Measurements from ENCODE around the gene SESTD1.

The SESTD1 gene

GRCh38 chr2:179184610-179185009 is 80.0 kb downstream of the SESTD1 start:
- no peak for DNase-seq (ENCODE audit: low read depth in 2 of 2)

DNA sequence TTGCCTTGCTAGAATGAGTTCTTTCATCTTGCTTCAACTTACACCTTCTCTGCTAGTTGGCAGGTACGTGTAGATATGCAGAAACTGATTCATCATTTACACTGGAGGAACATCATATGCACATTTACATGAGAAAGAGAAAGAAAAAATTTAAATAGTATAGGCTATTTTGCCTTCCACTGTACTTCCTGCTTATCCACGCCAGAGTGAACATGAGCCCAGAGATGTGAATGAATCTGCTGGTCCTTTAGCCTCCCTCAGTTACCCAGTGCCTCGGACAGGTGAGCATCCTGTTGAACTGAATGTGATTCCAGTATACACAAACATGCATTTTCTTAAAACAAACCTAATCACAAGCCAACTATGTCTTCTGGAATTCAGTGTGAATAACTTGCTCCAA is 83.6 kb downstream of the SESTD1 start:
- no peak for DNase-seq (ENCODE audit: low read depth in 2 of 2)

DNA sequence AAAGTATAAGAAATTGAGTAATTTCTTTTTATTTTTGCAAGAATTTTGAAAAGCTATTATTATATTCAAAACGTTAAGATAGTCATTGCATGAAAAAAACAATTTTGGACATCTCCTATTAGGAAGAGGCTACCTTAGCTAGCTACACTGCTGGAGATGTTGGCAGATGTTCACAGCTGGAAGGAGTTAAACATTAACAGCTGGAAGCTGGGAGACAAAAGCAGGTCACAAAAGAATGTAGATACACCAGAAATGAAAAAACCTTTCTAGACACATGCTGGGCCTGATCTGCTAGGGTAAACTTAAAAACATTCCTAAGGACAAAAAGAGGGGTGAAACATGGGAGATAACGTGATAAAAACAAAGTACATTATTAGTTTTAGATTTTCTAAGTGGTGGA is 84.4 kb downstream of the SESTD1 start:
- no peak for DNase-seq (ENCODE audit: low read depth in 2 of 2)

DNA sequence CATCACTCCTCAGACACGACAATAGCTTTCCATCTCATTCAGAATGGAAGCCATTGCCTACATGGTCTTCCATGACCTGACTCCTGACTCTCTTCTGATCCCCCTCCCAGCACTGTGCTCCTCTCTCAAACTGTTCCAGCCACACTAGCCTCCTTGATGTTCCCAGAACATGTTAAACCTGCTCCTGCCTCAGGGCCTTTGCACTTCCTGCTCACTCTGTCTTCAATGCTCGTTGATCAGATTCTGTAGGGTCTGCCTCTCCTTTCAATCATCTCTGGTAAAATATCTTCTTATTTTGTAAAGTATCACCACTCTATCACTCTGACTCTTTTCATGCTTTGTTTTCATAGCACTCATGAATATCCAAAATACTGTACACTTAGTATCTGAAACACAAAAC is 84.9 kb downstream of the SESTD1 start:
- DNase-seq (ENCODE audit: low read depth in 2 of 2): no peak

- DNase-seq (ENCODE audit: low read depth in 2 of 2): no peak
These were observed 86.9 kb downstream of the SESTD1 start for GRCh38 chr2:179177694-179178093.

DNA sequence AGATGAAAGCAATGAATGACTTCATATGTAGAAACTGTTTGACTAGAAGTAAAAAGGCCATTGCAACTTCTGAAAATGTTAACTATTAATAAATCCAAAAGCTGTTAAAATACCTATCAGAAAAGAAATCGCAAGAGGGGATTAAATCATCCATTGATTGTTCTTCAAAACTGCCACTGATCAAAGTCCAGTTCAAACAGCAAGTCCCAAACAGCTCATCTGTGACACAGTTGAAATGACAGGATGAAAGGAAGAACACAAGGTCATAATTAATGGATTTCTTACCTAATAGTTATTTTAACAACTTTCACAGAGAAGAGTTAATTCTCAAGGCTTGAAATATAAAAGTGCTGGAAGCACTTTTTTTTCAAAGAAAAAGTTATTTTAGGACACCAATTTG is 90.4 kb downstream of the SESTD1 start:
- no peak for DNase-seq (ENCODE audit: low read depth in 2 of 2)

DNA sequence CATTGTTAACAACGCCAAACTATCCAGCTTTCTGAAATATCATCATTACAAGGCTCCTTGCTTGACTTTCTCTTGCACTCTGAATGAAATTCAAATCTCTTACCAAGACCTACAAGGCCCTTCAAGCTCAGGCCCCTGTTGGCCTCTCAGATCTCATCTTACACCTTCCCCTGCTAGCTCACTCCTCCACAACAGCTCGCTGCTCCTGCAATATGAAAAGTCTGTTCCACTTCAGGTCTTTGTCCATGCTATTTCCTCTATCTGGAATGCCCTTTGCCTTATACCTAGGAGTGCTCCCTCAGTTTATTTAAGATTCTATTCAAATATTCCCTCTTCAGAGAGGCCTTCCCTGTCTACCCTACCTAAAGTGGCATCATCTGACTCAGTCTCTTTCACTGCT is 91.7 kb downstream of the SESTD1 start:
- no peak for DNase-seq (ENCODE audit: low read depth in 2 of 2)

- DNase-seq (ENCODE audit: low read depth in 2 of 2): no peak
These were observed 93.3 kb downstream of the SESTD1 start for GRCh38 chr2:179171371-179171770.

GRCh38 chr2:179170901-179171300 is 93.7 kb downstream of the SESTD1 start:
- no peak for DNase-seq (ENCODE audit: low read depth in 2 of 2)

DNA sequence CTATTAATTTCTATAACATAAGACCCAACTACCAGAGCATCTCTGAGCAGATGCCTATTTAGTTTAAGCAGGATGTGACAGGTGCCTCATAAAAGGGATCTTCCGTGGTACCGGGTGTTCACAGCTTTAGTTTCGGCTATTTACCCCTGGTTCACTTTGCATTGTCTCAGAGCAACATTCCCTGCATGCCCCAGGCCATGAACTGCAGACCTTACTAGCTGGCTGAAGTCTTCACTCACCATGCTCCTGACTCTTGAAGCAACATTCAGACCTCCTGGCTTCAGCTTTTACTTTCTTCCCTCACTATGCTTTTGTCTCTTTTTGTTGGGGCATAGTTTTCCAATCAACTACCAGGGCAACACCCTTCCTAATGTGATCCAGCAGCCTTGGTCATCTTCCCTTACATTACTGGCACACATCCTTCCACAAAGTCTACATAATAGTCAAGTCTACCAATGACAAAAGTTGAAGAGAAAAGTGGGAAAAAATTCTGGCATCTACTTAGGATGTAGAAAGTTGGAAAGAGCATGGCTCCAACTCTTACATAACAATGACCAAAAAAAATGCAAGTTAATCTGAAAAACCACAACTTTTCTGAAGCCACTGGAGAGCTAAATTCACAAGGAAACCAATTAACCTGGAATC is 99.2 kb downstream of the SESTD1 start:
- no peak for DNase-seq (ENCODE audit: low read depth in 2 of 2)

GRCh38 chr2:179141206-179141605 is 123.4 kb downstream of the SESTD1 start:
- no peak for DNase-seq (ENCODE audit: low read depth in 2 of 2)

DNA sequence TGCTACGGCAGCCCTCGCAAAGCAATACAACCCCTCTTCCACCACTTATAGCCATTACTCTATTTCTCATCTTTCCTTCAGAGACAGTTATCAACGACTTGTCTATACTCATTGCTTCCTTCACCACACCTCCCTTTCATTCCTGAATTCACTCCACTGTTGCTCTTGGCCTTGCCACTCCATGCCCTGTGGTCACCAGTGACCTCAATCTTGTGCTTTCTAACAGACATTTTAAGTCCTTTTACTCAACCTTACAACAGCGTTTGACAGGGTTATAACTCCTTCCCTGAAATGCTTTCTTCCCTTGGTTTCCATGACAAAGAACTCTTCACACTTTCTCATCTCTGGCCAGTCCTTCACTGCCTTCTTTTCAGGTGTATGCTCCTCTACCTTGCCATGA is 124.1 kb downstream of the SESTD1 start:
- no peak for DNase-seq (ENCODE audit: low read depth in 2 of 2)

GRCh38 chr2:179139506-179139905 is 125.1 kb downstream of the SESTD1 start:
- DNase-seq (ENCODE audit: low read depth in 2 of 2): no peak

GRCh38 chr2:179137200-179137759 is 127.4 kb downstream of the SESTD1 start:
- no peak for DNase-seq (ENCODE audit: low read depth in 2 of 2)

GRCh38 chr2:179133016-179133415 is 131.6 kb downstream of the SESTD1 start:
- DNase-seq (ENCODE audit: low read depth in 2 of 2): no peak

DNA sequence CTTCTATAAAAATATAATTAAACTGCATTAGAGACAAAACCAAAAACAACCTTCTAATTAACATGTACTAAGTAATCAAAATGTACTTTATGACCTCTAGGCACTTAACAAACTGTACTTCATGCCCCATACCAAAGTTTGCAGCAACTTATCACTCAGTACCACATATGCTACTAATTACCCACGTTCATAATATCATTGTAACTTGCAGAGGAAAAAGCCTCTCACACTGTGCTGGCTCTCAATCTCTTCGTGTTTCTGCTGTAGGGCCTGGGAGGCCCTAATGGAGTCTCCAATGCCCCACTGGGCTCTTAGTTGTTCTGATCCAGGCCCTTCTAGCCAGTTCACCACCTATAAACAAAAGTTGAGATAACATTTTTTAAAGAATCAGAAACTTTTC is 132.6 kb downstream of the SESTD1 start:
- DNase-seq (ENCODE audit: low read depth in 2 of 2): no peak

GRCh38 chr2:179130560-179130959 is 134.1 kb downstream of the SESTD1 start:
- DNase-seq (ENCODE audit: low read depth in 2 of 2): no peak

DNA sequence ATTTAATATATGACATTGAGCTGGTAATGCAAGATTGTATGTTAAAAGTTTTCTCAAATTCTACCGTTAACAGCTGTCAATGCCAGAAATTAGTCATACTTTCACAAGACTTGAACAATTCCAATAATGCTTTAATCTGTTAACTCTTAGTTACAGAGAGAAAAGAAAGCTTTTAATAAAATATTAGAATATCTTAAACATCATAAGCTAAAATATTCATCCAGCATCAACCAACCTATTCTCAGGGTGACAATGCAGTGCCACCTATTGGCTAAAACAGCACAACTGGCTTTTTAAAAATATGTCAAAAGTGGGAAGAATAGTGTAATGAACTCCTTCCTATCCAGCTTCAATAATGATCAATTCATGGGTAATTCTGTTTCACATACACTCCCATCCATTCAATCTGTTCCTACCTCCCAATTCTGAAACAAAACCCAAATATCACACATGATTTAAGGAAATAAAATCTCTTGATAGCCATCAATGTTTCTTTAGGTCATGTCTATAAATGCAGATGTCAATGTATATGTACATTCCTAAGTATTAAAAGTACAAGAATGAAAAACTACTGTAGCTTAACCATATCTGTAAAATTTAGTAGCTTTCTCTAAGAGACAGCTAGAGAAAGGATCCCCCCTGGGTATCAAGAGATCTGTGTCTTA is 134.9 kb downstream of the SESTD1 start:
- DNase-seq (ENCODE audit: low read depth in 2 of 2): no peak

DNA sequence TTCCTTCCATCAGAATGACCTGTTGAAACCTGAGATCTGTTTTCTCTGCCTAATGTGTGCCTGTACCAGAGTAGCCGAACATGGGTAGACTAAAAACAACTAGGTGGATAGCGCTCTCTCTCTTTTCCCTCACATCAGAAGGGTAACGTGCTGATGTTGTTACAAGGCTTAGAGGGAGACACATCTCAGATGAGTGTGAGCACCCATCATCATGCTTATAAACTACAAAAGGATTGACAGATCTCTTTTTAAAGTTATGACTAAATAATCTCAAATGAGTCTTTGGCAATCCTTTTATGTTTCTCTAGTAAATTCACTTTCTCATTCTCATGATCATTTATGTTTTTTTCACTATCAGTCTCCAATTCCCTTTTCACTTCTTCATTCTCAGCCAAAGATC is 139.2 kb downstream of the SESTD1 start:
- no peak for DNase-seq (ENCODE audit: low read depth in 2 of 2)

- DNase-seq (ENCODE audit: low read depth in 2 of 2): no peak
These were observed 140.3 kb downstream of the SESTD1 start for GRCh38 chr2:179124282-179124681.

DNA sequence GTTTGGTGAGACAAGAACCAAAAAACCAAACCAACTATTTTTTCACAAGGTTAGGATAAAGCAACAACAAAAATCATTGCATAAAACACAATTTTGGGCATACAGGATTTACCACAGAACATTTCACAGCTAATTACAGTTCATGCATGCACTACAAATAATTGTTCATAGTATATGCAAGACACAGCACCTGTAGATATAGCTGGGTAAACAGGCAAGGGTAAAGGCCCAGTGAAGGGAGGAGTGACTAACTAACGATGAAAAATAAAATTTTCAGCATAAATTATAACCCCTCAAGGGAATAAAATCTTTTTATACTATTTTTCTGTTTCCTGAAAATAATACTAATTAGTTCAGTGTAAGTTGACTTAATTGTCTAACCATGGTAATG is 141.4 kb downstream of the SESTD1 start:
- no peak for DNase-seq (ENCODE audit: low read depth in 2 of 2)

DNA sequence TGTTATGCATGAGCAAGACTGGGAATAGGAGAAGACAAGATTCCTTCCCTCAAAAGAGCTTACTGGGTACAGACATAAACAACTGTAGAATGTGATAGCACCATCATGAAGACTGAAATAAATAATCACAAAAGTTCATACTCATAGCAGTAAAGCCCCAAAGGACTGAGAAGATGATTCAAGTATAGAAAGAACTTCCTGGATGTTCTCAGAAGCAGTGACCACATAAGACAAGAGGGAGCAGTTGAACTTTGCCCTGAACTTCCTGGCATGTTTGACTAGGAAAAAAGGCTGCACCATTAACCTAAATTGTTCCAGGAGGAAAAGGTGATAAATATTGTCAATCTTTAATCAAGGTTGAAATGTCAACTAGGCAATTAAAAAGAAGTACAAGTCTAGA is 156.9 kb downstream of the SESTD1 start:
- no peak for DNase-seq (ENCODE audit: low read depth in 2 of 2)

- no peak for DNase-seq (ENCODE audit: low read depth in 2 of 2)
These were observed 157.8 kb downstream of the SESTD1 start for GRCh38 chr2:179106676-179107428.
